Hematopoietic multipotent progenitor cell treated with erythropoietin and hydrocortisone succinate and interleukin-3 and kit ligand, for 4 days (in vitro differentiated cells): ENCODE data around the gene ASCL2.
A peak's percentile ranks its signal among the peaks of the same experiment; 100 is the strongest.

Experiments
- DNase-seq: peaks from one replicate; pipeline ENCODE4 v3.0.0-alpha.2; 2015

Gene ASCL2

GRCh38 chr11:2224254-2224653 lies 46.1 kb downstream of the ASCL2 start:
- DNase-seq: no peak

- DNase-seq: no peak
Observed at GRCh38 chr11:2223153-2223794, 47.1 kb downstream of the ASCL2 start.

GRCh38 chr11:2222451-2222850 lies 47.9 kb downstream of the ASCL2 start:
- DNase-seq: no peak

GRCh38 chr11:2221591-2221990 lies 48.8 kb downstream of the ASCL2 start:
- DNase-seq: no peak

- DNase-seq: no peak
Observed at GRCh38 chr11:2221024-2221423, 49.4 kb downstream of the ASCL2 start.

- DNase-seq: peak; percentile 38
Observed at GRCh38 chr11:2220173-2220771, 50.1 kb downstream of the ASCL2 start.

GRCh38 chr11:2219318-2220017 lies 50.9 kb downstream of the ASCL2 start:
- DNase-seq: no peak
